Type B pancreatic cell (in vitro differentiated cells): ENCODE data around the gene RHEX. TPM values are rescaled to one million over a fixed set of nuclear protein-coding genes. Genes with fewer than 3 reads are reported as not detected.

ENCODE experiments used
- DNase-seq: peaks from one replicate; pipeline ENCODE4 v3.0.0; 2021; ENCODE audit warnings: mixed read lengths; ENCODE audit not compliant: unreplicated experiment; ENCODE audit errors: extremely low spot score
- H3K27ac Mint-ChIP-seq: 2 replicates; pipeline ENCODE4 v1.8.0; 2021; ENCODE audit warnings: mild to moderate bottlenecking, mixed read lengths
- H3K27me3 Mint-ChIP-seq: 2 replicates; pipeline ENCODE4 v1.8.0; 2021; ENCODE audit warnings: mixed read lengths
- H3K36me3 Mint-ChIP-seq: 2 replicates; pipeline ENCODE4 v1.8.0; 2021; ENCODE audit warnings: mixed read lengths
- H3K4me1 Mint-ChIP-seq: one replicate; pipeline ENCODE4 v1.8.0; 2021; ENCODE audit warnings: mixed read lengths; ENCODE audit not compliant: unreplicated experiment
- H3K4me3 Mint-ChIP-seq: 2 replicates; pipeline ENCODE4 v1.8.0; 2021; ENCODE audit warnings: mild to moderate bottlenecking, mixed read lengths
- H3K9me3 Mint-ChIP-seq: 2 replicates; pipeline ENCODE4 v1.8.0; 2021; ENCODE audit warnings: mixed read lengths
- CTCF ChIP-seq: fragments of 200-600 bp; sonication (generic); conservative IDR thresholded peaks from 2 replicates; pipeline ENCODE4 v1.5.0; 2021; ENCODE audit warnings: antibody characterized with exemption, mild to moderate bottlenecking
- total RNA-seq: library from RNA; stranded (reverse); gene quantifications from 2 replicates; pipeline ENCODE4 v1.2.1, GENCODE V29; 2021; ENCODE audit warnings: low replicate concordance

The RHEX gene
- total RNA-seq, 1 donor from 2014 or later = not detected

GRCh38 chr1:206094024-206094423 is 41.1 kb downstream of the RHEX start:
- Mint-ChIP-seq H3K4me3 (no peak overlapping the region), H3K27ac (no peak overlapping the region), H3K36me3 (no peaks in the 10 kb centered on the region), H3K9me3 (no peaks in the 10 kb centered on the region), H3K27me3 (peaks cover 15% of the 10 kb centered on the region), H3K4me1 (peaks cover 24% of the 10 kb centered on the region)
- no peak for TF ChIP-seq CTCF
- no peak for DNase-seq

GRCh38 chr1:206097381-206097780 is 44.4 kb downstream of the RHEX start:
- Mint-ChIP-seq H3K27me3 (peaks cover 16% of the 10 kb centered on the region), H3K36me3 (no peaks in the 10 kb centered on the region), H3K4me3 (no peak overlapping the region), H3K4me1 (peaks cover 32% of the 10 kb centered on the region), H3K27ac (no peak overlapping the region), H3K9me3 (no peaks in the 10 kb centered on the region)
- no peak for TF ChIP-seq CTCF
- no peak for DNase-seq

- no peak overlapping the region for H3K27ac Mint-ChIP-seq
These were observed 45.4 kb downstream of the RHEX start for GRCh38 chr1:206098242-206098919.

GRCh38 chr1:206100226-206100815 is 47.3 kb downstream of the RHEX start:
- H3K27ac Mint-ChIP-seq = no peak overlapping the region

More at GRCh38 chr1:206098242-206098919, 45.4 kb downstream of the RHEX start:
- Mint-ChIP-seq H3K27me3 (peaks cover 16% of the 10 kb centered on the region), H3K4me1 (peaks cover 32% of the 10 kb centered on the region), H3K36me3 (no peaks in the 10 kb centered on the region), H3K4me3 (no peak overlapping the region), H3K9me3 (no peaks in the 10 kb centered on the region)
- TF ChIP-seq CTCF = no peak
- DNase-seq = no peak

GRCh38 chr1:206101351-206102045 is 48.5 kb downstream of the RHEX start:
- H3K36me3 Mint-ChIP-seq = no peaks in the 10 kb centered on the region
- TF ChIP-seq CTCF = no peak
- DNase-seq = no peak
- H3K4me3 Mint-ChIP-seq = no peak overlapping the region
- H3K4me1 Mint-ChIP-seq = peaks cover 21% of the 10 kb centered on the region
- no peak overlapping the region for H3K27ac Mint-ChIP-seq
- no peaks in the 10 kb centered on the region for H3K9me3 Mint-ChIP-seq
- H3K27me3 Mint-ChIP-seq = peaks cover 18% of the 10 kb centered on the region

More at GRCh38 chr1:206100226-206100815, 47.3 kb downstream of the RHEX start:
- no peak for DNase-seq
- peaks cover 16% of the 10 kb centered on the region for H3K27me3 Mint-ChIP-seq
- H3K4me3 Mint-ChIP-seq = no peak overlapping the region
- no peaks in the 10 kb centered on the region for H3K9me3 Mint-ChIP-seq
- no peaks in the 10 kb centered on the region for H3K36me3 Mint-ChIP-seq
- no peak for TF ChIP-seq CTCF
- peaks cover 17% of the 10 kb centered on the region for H3K4me1 Mint-ChIP-seq
